ENCODE measurements around the gene CCN2. TPM values are rescaled to one million over a fixed set of nuclear protein-coding genes. Genes with fewer than 3 reads are reported as not detected.
A peak's percentile ranks its signal among the peaks of the same experiment; 100 is the strongest.
"Not testable (repeated sequence)": the region's sequence is repeated elsewhere in the genome, so short reads cannot be mapped to it uniquely, and the experiment has no call there.

The CCN2 gene
- total RNA-seq, 4 donors from 2014 or later, result 5.1 to 33.6 (median 17.6) TPM

GRCh38 chr6:131916847-131917246 is 34.3 kb downstream of the CCN2 start:
- no peak overlapping the region for H3K4me3 ChIP-seq
- ATAC-seq, result no peak
- H3K27me3 ChIP-seq, result no peaks in the 10 kb centered on the region
- H3K4me1 ChIP-seq, result no peaks in the 10 kb centered on the region
- no peaks in the 10 kb centered on the region for H3K9me3 ChIP-seq
- in situ Hi-C loops (cut with MboI; ENCODE audit: low sequenced_read_pairs in 4 of 4), result loop anchor here (5.0 to 25.0 kb wide), 4 partner anchors 222 to 570 kb away; no protein-coding TSS in a partner anchor
- intact Hi-C loops (cut with DNase I; ENCODE audit: low total_unique reads), result loop anchor here (10.0 kb wide), 1 partner anchor 568 kb away; no protein-coding TSS in a partner anchor
- no peaks in the 10 kb centered on the region for H3K36me3 ChIP-seq
- DNase-seq, result no peak
- H3K27ac ChIP-seq, result no peak overlapping the region
- no peak for TF ChIP-seq POLR2A (IDR thresholded peaks at IDR 0.05)
- TF ChIP-seq, protein P1, sequence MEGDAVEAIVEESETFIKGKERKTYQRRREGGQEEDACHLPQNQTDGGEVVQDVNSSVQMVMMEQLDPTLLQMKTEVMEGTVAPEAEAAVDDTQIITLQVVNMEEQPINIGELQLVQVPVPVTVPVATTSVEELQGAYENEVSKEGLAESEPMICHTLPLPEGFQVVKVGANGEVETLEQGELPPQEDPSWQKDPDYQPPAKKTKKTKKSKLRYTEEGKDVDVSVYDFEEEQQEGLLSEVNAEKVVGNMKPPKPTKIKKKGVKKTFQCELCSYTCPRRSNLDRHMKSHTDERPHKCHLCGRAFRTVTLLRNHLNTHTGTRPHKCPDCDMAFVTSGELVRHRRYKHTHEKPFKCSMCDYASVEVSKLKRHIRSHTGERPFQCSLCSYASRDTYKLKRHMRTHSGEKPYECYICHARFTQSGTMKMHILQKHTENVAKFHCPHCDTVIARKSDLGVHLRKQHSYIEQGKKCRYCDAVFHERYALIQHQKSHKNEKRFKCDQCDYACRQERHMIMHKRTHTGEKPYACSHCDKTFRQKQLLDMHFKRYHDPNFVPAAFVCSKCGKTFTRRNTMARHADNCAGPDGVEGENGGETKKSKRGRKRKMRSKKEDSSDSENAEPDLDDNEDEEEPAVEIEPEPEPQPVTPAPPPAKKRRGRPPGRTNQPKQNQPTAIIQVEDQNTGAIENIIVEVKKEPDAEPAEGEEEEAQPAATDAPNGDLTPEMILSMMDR (IDR thresholded peaks at IDR 0.05 in 4 of 5, conservative IDR thresholded peaks at IDR 0.05 in 1 of 5), result no peak

GRCh38 chr6:131916091-131916796 is 34.9 kb downstream of the CCN2 start:
- not testable (repeated sequence) for DNase-seq, H3K27me3 ChIP-seq, ATAC-seq, H3K4me3 ChIP-seq, H3K36me3 ChIP-seq, H3K9me3 ChIP-seq, H3K4me1 ChIP-seq, H3K27ac ChIP-seq
- intact Hi-C loops (cut with DNase I; ENCODE audit: low total_unique reads), result loop anchor here (10.0 kb wide), 1 partner anchor 569 kb away; no protein-coding TSS in a partner anchor
- in situ Hi-C loops (cut with MboI; ENCODE audit: low sequenced_read_pairs in 4 of 4), result loop anchor here (5.0 to 25.0 kb wide), 4 partner anchors 221 to 571 kb away; no protein-coding TSS in a partner anchor

DNA sequence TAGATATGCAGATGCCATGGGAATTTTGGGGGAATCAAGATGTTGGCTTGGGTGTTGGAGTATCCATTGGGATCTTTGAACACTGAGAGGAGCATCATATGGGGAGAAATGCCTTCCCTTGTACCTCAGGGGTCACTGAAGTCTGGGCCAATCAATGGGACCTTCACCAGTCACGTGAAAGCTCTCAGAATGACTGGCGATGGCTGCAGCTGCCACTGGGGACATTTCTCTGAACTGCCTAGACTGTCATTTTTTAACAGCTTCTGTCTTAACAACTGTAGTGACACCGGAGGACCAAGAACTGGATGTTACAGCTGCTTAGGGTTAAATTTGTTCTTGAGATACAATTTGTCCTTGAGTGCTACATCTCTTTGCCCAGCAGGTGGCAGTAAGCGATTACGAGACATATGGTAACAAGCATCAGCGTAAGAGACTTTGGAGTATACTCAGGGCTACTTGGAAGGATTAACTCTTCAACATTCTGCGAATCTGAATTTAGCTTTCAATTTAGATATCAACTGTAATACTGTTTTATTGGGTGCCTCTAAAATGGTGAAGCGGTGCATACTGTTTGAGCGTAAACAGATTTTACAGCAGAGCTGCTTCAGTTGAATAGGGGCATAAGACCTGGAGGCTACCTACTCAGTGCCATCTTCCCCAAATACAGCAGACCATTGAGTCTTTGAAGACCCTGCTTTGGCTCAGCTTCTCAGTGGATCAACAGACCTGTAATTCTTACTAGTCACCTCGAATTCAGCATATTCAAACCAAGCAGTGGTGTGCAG is 36.0 kb downstream of the CCN2 start:
- DNase-seq (peak in 1 of 2 donors; percentile 29), ATAC-seq (peak in 1 of 2 donors; percentile 58)
- Histone ChIP-seq H3K36me3 (no peaks in the 10 kb centered on the region), H3K27me3 (no peaks in the 10 kb centered on the region), H3K4me3 (no peak overlapping the region), H3K4me1 (no peaks in the 10 kb centered on the region), H3K27ac (no peak overlapping the region), H3K9me3 (no peaks in the 10 kb centered on the region)
- no peak for TF ChIP-seq POLR2A (IDR thresholded peaks at IDR 0.05)
- TF ChIP-seq, protein P1 (IDR thresholded peaks at IDR 0.05 in 4 of 5, conservative IDR thresholded peaks at IDR 0.05 in 1 of 5), result peak; percentile 19 to 80 (median 58)
- intact Hi-C loops (cut with DNase I; ENCODE audit: low total_unique reads) (loop anchor here (5.0 to 10.0 kb wide), 2 partner anchors 223 to 570 kb away; no protein-coding TSS in a partner anchor), in situ Hi-C loops (cut with MboI; ENCODE audit: low sequenced_read_pairs in 4 of 4) (loop anchor here (5.0 to 25.0 kb wide), 4 partner anchors 220 to 572 kb away; no protein-coding TSS in a partner anchor)

DNA sequence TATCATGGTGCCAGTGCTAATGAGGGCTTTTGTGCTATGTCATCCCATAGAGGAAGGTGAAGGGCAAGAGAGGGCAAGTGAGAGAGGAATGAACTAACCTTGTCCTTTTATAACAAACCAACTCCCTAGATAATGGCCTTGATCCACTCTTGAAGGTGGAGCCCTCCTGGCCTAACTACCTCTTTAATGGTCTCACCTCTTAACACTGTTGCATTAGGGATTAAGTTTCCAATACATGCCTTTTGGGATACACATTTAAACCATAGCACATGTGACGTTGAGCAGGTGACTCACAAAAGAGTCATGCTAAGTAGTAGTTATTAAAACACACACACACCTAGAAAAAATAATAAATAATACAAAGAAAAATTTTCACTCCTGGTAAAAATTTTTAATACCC is 36.9 kb downstream of the CCN2 start:
- Histone ChIP-seq H3K36me3 (no peaks in the 10 kb centered on the region), H3K27ac (no peak overlapping the region), H3K4me3 (no peak overlapping the region), H3K9me3 (no peaks in the 10 kb centered on the region), H3K4me1 (no peaks in the 10 kb centered on the region), H3K27me3 (no peaks in the 10 kb centered on the region)
- ATAC-seq (no peak), DNase-seq (no peak)
- in situ Hi-C loops (cut with MboI; ENCODE audit: low sequenced_read_pairs in 4 of 4) (loop anchor here in 3 of 4 donors (10.0 to 25.0 kb wide), 3 partner anchors 219 to 573 kb away; no protein-coding TSS in a partner anchor), intact Hi-C loops (cut with DNase I; ENCODE audit: low total_unique reads) (loop anchor here (5.0 to 10.0 kb wide), 2 partner anchors 222 to 571 kb away; no protein-coding TSS in a partner anchor)
- TF ChIP-seq, protein P1 (IDR thresholded peaks at IDR 0.05 in 4 of 5, conservative IDR thresholded peaks at IDR 0.05 in 1 of 5), result no peak
- no peak for TF ChIP-seq POLR2A (IDR thresholded peaks at IDR 0.05)
